Measurements from ENCODE around the gene GJD3. TPM values are rescaled to one million over a fixed set of nuclear protein-coding genes. Genes with fewer than 3 reads are reported as not detected.

The GJD3 gene
- total RNA-seq, 4 donors from 2014 or later = 2.5 TPM; not detected in 3

DNA sequence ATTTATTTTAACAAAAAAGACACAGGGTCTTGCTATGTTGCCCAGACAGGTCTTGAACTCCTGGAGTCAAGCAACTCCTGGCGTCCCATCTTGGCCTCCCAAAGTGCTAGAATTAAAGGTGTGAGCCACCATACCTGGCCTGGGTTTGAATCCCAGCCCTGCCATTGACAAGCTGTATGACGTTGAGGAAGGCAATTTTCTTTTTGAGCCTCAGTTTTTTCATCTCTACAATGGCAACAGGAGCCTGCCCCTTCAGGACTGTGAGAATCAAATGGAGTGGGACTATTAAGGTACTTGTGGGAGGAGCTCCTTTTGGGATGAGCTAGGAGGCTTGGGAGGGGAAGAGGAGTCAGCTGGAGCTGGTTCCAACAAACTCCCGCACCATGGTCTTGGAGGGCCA, 49.3 kb downstream of the GJD3 start:
- 84 to 89% methylated on average over 2 to 3 of the region's 3 CpGs for WGBS, 2 donors (ENCODE audit: low coverage in 1 of 2)
- peak overlapping the region in 3 of 4 donors; percentile 91 to 97 (median 91) for H3K27ac ChIP-seq
- H3K4me1 ChIP-seq = peaks cover 15 to 95% (median 75%) of the 10 kb centered on the region in 3 donors
- no peak for TF ChIP-seq POLR2AphosphoS5 (IDR thresholded peaks at IDR 0.05)
- no peak for TF ChIP-seq POLR2A (IDR thresholded peaks at IDR 0.05)
- TF ChIP-seq, protein P1, sequence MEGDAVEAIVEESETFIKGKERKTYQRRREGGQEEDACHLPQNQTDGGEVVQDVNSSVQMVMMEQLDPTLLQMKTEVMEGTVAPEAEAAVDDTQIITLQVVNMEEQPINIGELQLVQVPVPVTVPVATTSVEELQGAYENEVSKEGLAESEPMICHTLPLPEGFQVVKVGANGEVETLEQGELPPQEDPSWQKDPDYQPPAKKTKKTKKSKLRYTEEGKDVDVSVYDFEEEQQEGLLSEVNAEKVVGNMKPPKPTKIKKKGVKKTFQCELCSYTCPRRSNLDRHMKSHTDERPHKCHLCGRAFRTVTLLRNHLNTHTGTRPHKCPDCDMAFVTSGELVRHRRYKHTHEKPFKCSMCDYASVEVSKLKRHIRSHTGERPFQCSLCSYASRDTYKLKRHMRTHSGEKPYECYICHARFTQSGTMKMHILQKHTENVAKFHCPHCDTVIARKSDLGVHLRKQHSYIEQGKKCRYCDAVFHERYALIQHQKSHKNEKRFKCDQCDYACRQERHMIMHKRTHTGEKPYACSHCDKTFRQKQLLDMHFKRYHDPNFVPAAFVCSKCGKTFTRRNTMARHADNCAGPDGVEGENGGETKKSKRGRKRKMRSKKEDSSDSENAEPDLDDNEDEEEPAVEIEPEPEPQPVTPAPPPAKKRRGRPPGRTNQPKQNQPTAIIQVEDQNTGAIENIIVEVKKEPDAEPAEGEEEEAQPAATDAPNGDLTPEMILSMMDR (IDR thresholded peaks at IDR 0.05) = no peak
- TF ChIP-seq EP300 (IDR thresholded peaks at IDR 0.05) = no peak
- no peaks in the 10 kb centered on the region for H3K9me3 ChIP-seq
- H3K4me3 ChIP-seq = no peak overlapping the region
- H3K36me3 ChIP-seq = no peaks in the 10 kb centered on the region
- no peak for ATAC-seq
- no peaks in the 10 kb centered on the region for H3K27me3 ChIP-seq

DNA sequence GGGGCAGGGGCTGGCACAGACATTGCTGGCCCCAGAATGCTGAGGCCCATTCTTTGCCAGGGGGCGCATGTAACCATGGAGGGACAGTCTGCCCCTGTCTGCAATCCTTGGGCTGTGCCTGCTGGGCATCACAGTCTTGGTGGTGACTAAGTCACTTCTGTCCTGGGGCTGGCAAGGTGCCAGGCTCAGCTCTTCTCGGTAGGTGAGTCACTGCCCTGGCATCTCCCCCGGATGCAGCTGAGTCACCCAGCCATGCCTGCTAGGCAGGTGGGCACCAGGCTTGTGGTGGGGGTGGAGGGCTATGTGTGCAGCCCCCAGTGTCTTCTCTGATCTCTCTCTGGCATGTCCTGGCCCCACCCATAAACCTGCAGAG, 50.0 kb downstream of the GJD3 start:
- TF ChIP-seq POLR2AphosphoS5 (IDR thresholded peaks at IDR 0.05) (peak; percentile 92), POLR2A (IDR thresholded peaks at IDR 0.05) (no peak)
- peak; percentile 31 for ATAC-seq

DNA sequence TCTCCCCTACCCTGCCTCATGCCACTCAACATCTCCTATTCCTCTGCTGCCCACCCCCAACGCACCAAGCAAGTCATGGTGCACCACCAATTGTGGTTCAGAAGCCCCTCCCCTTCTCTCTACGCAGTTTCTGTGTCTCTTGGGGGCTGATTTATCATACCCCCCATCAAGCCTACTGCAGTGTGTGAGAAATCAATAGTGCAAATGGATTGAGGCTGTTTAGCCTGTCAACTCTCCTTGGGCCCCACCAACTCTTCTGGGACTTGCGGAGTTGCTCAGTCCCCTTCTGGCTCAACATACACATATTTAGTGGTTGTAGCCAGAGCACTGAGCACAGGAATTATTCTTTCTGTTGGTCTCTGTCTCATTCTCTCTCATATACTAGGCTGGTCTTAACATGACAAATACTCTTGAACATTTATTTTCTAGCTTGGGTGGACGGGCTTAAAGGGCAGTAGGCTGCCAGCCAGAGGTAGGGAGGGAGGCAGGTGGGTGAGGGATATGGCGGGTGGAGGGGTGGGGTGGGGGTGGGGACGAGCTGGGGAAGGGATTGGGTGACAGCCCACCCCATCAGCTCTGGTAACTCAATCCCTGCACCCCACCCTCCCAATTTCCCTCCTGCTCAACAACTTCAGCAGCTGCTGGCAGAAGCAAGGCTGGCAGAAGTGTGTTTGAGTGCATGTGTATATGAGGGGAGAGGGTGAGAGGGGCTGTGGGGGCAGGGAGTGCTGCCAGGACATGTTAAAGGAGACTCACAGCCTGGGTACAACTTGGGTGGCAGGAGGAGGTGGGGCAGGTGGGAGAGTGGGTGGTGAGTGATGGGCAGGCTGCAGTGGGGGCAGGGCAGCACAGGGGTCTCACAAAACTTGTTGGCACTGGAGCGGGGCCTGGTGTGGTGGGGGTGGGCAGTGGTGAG, 50.6 kb downstream of the GJD3 start:
- H3K9me3 ChIP-seq = no peaks in the 10 kb centered on the region
- no peak for TF ChIP-seq POLR2A (IDR thresholded peaks at IDR 0.05)
- no peak for TF ChIP-seq POLR2AphosphoS5 (IDR thresholded peaks at IDR 0.05)
- TF ChIP-seq, protein P1 (IDR thresholded peaks at IDR 0.05) = no peak
- no peak for TF ChIP-seq EP300 (IDR thresholded peaks at IDR 0.05)
- H3K27ac ChIP-seq = peak overlapping the region in 3 of 4 donors; percentile 83 to 97 (median 91)
- H3K36me3 ChIP-seq = no peaks in the 10 kb centered on the region
- H3K27me3 ChIP-seq = no peaks in the 10 kb centered on the region
- H3K4me1 ChIP-seq = peaks cover 19 to 95% (median 80%) of the 10 kb centered on the region in 3 donors
- no peak overlapping the region for H3K4me3 ChIP-seq
- ATAC-seq = no peak
- WGBS, 2 donors (ENCODE audit: low coverage in 1 of 2) = 43 to 55% methylated on average over 4 of the region's 7 CpGs

More for the DNA sequence above, 50.0 kb downstream of the GJD3 start:
- Histone ChIP-seq H3K36me3 (no peaks in the 10 kb centered on the region), H3K27me3 (no peaks in the 10 kb centered on the region), H3K4me1 (peaks cover 19 to 95% (median 75%) of the 10 kb centered on the region in 3 donors), H3K4me3 (no peak overlapping the region), H3K27ac (peak overlapping the region in 3 of 4 donors; percentile 83 to 97 (median 91)), H3K9me3 (no peaks in the 10 kb centered on the region)
- no CpG with 5 or more reads among the region's 3 CpGs for WGBS, 2 donors (ENCODE audit: low coverage in 1 of 2)

Small RNA genes lying within 50 kb of the gene (small RNA-seq; reads per million reads assigned to genes)
- 0 reads per million in 4 donors for gene RF00019
- gene RNA5SP441 = 0 reads per million in 4 donors

Other genes with a start within 250 kb of the GJD3 start
- gene MSL1, start 242.8 kb downstream of the GJD3 start, total RNA-seq = 100 to 1,000 TPM in 1 of 4 donors, 10 to 100 TPM in 3; 67.0 to 107 (median 88.1) TPM
- 100 to 1,000 TPM in 1 of 4 donors, 10 to 100 TPM in 3; 63.1 to 114 (median 89.1) TPM for gene CASC3, start 224.2 kb downstream of the GJD3 start, total RNA-seq
- 1 to 10 TPM; 2.4 to 5.2 (median 3.3) TPM for gene RAPGEFL1, start 187.3 kb downstream of the GJD3 start, total RNA-seq
- gene WIPF2, start 145.4 kb downstream of the GJD3 start, total RNA-seq = 10 to 100 TPM; 10.2 to 18.2 (median 13.5) TPM
- gene CDC6, start 76.9 kb downstream of the GJD3 start, total RNA-seq = 1 to 10 TPM in 2 of 4 donors, under 1 TPM in 1, not detected in 1; 0.54 to 2.2 (median 1.2) TPM
- 10 to 100 TPM; 18.5 to 41.8 (median 28.5) TPM for gene RARA, start 55.6 kb downstream of the GJD3 start, total RNA-seq
- 1 to 10 TPM in 1 of 4 donors, under 1 TPM in 3; 0.40 to 4.3 (median 0.79) TPM for gene TOP2A, start 53.2 kb upstream of the GJD3 start, total RNA-seq
- 100 to 1,000 TPM; 209 to 428 (median 281) TPM for gene IGFBP4, start 78.7 kb upstream of the GJD3 start, total RNA-seq
- 1 to 10 TPM in 1 of 4 donors, not detected in 3; 2.2 TPM for gene TNS4, start 136.9 kb upstream of the GJD3 start, total RNA-seq
- gene CCR7, start 200.7 kb upstream of the GJD3 start, total RNA-seq = 1 to 10 TPM in 1 of 4 donors, under 1 TPM in 2, not detected in 1; 0.15 to 2.2 (median 0.35) TPM

Measured in gastroesophageal sphincter (tissue), 4 donors.